Body of pancreas (tissue), 4 donors: Measurements from ENCODE around the gene ITPKC. TPM values are rescaled to one million over a fixed set of nuclear protein-coding genes. Genes with fewer than 3 reads are reported as not detected.

Experiments
- ATAC-seq: fragments of 150-250 bp; one replicate; pipeline ENCODE4 v1.9.1; 2016
- DNase-seq, 4 donors: peaks; one replicate each; pipeline ENCODE4 v3.0.0-alpha.2; 2019
- H3K27ac ChIP-seq, 4 donors: fragments of 200-600 bp; sonication (generic); 1 replicate in 3 of 4; 2 replicates in 1 of 4; pipeline versions ENCODE4 v1.5.1 to v1.6.1; 2016 to 2019; ENCODE audit warnings: mild to moderate bottlenecking in 1 of 4, mixed read lengths in 1 of 4, moderate library complexity in 1 of 4
- H3K27me3 ChIP-seq, 2 donors: fragments of 200-600 bp; sonication (generic); one replicate each; pipeline ENCODE4 v1.6.0; 2016; ENCODE audit warnings: mild to moderate bottlenecking in 1 of 2
- H3K36me3 ChIP-seq, 2 donors: fragments of 200-600 bp; sonication (generic); replicated peaks in 1 of 2; 2 replicates each; pipeline ENCODE4 v1.5.1; 2016; ENCODE audit warnings: low read depth in 2 of 2; ENCODE audit not compliant: insufficient read depth in 1 of 2
- H3K4me1 ChIP-seq: fragments of 200-600 bp; sonication (generic); one replicate; pipeline ENCODE4 v1.6.0; 2016
- H3K4me3 ChIP-seq, 2 donors: fragments of 200-600 bp; sonication (generic); 1 replicate in 1 of 2; 2 replicates in 1 of 2; pipeline ENCODE4 v1.5.1; 2016 to 2019
- H3K9me3 ChIP-seq, 3 donors: fragments of 200-600 bp; sonication (generic); 1 replicate in 2 of 3; 2 replicates in 1 of 3; pipeline ENCODE4 v1.5.1; 2016
- POLR2A ChIP-seq, 3 donors: fragments of 450-650 bp; IDR thresholded peaks; one replicate each; pipeline ENCODE4 v1.6.1; 2016; ENCODE audit warnings: antibody characterized with exemption in 3 of 3, mild to moderate bottlenecking in 2 of 3
- WGBS, 2 donors: methylation state at CpG; one replicate each; pipeline ENCODE4 v1.1.5; 2017; 5-methylcytosine and 5-hydroxymethylcytosine counted together
- intact Hi-C: fragments of 100-400 bp; cut with DNase I; formaldehyde crosslinking; loops from one replicate; pipeline ENCODE4 v1.15.1; 2023
- total RNA-seq, 2 donors: library from RNA; depleted of rRNA; stranded (reverse); fragments of >200 nt; gene quantifications; one replicate each; pipeline ENCODE4 v1.1.0, GENCODE V29; 2016
- TF ChIP-seq, protein P1 (sequence below), 7 experiments: fragments of 450-650 bp in 4 of 7; fragments of 200-600 bp in 3 of 7; sonication (generic) in 3 of 7; IDR thresholded peaks; one replicate each; pipeline ENCODE4 v1.5.1; 2016 to 2019; ENCODE audit warnings: antibody characterized with exemption in 7 of 7

The ITPKC gene
- 10 to 100 TPM; 14.0 to 27.7 TPM for total RNA-seq

DNA sequence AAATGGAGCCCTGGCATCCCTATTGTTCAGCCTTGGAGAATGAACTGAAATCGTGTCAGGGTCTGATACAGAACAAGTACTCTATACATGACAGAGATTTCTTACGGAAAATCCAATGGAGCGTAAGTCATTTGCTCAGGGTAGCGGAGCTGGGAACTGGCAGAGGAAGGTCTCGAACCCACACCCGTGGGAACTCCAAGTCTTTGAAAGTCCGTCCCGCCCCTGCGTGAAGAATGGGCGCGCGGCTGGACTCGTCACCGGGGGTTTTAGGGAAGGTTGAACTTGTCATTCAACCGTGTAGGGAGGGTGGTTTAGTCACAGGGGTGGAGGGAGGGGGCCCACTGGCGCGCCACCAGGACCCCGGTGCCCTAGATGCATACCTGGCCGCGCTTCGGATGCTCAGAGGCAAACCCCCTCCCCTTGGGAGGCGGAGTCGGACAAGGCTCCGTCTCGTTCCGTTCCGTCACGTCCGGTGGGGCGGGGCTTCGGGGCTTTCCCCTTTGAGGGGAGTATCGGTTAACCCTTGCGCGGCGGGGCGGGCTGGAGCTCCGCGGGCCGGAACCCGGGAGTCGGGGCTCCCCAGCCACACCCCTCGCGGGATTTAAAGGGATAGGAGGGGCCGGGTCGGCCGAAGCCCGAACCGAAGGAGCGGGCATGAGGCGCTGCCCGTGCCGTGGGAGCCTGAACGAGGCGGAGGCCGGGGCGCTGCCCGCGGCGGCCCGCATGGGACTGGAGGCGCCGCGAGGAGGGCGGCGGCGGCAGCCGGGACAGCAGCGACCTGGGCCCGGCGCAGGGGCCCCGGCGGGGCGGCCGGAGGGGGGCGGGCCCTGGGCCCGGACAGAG is at the start of gene ITPKC, which contains the start of gene COQ8B:
ITPKC (plus strand) TSS at position 631 of the 843 bp plus-strand sequence; CDS start at position 655, 24 bp downstream.
COQ8B (minus strand) TSS at position 405 of the 843 bp plus-strand sequence. CDS start 2,254 bp downstream, outside the sequence.
- Histone ChIP-seq H3K27ac (peak within 1 kb of the TSS; percentile 93 to 99 (median 98)), H3K36me3 (peaks cover 0 to 2% of the 10 kb centered on the region in 2 donors), H3K9me3 (no peaks in the 10 kb centered on the region), H3K27me3 (no peaks in the 10 kb centered on the region), H3K4me3 (peak within 1 kb of the TSS; percentile 36 to 83), H3K4me1 (peaks cover 48% of the 10 kb centered on the region)
- intact Hi-C loops = no loop called here
- ATAC-seq = peak; percentile 76
- peak; percentile 77 to 87 (median 83) for TF ChIP-seq POLR2A (IDR thresholded peaks at IDR 0.05)
- TF ChIP-seq, protein P1, sequence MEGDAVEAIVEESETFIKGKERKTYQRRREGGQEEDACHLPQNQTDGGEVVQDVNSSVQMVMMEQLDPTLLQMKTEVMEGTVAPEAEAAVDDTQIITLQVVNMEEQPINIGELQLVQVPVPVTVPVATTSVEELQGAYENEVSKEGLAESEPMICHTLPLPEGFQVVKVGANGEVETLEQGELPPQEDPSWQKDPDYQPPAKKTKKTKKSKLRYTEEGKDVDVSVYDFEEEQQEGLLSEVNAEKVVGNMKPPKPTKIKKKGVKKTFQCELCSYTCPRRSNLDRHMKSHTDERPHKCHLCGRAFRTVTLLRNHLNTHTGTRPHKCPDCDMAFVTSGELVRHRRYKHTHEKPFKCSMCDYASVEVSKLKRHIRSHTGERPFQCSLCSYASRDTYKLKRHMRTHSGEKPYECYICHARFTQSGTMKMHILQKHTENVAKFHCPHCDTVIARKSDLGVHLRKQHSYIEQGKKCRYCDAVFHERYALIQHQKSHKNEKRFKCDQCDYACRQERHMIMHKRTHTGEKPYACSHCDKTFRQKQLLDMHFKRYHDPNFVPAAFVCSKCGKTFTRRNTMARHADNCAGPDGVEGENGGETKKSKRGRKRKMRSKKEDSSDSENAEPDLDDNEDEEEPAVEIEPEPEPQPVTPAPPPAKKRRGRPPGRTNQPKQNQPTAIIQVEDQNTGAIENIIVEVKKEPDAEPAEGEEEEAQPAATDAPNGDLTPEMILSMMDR (IDR thresholded peaks at IDR 0.05) = peak in 3 of 7 experiments; percentile 19 to 50 (median 44)
- DNase-seq = peak; percentile 99 to 100 (median 99)
- 1 to 2% methylated on average over 28 to 74 of the region's 76 CpGs for WGBS, 2 donors

DNA sequence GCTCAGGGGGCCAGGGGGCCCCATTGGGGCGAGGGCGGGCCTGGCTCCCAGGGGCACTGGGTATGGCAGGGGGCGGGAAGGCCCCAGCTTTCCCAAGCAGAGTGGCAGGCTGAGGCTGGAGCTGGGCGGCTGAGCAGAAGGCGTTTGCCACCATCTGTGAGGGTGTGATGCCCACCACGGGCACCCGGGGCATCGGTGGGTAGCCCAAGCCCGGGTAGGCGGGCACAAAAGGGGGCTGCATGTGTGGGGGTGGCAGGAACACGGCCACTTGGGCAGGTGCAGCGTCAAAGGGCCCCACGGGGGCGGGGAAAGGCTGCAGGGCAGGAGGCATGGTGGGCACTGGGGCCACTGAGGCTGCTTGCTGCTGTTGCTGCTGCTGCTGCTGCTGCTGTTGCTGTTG is 49.3 kb upstream of the ITPKC start:
- no peak for ATAC-seq
- no peaks in the 10 kb centered on the region for H3K9me3 ChIP-seq
- no peak overlapping the region for H3K4me3 ChIP-seq
- H3K27ac ChIP-seq = no peak overlapping the region
- no peak for DNase-seq
- TF ChIP-seq POLR2A (IDR thresholded peaks at IDR 0.05) = no peak
- TF ChIP-seq, protein P1 (IDR thresholded peaks at IDR 0.05) = no peak
- no peaks in the 10 kb centered on the region for H3K27me3 ChIP-seq
- H3K4me1 ChIP-seq = peaks cover 12% of the 10 kb centered on the region
- 90 to 91% methylated on average over 11 to 12 of the region's 14 CpGs for WGBS, 2 donors
- intact Hi-C loops = no loop called here
- H3K36me3 ChIP-seq = peaks cover 0 to 7% of the 10 kb centered on the region in 2 donors

DNA sequence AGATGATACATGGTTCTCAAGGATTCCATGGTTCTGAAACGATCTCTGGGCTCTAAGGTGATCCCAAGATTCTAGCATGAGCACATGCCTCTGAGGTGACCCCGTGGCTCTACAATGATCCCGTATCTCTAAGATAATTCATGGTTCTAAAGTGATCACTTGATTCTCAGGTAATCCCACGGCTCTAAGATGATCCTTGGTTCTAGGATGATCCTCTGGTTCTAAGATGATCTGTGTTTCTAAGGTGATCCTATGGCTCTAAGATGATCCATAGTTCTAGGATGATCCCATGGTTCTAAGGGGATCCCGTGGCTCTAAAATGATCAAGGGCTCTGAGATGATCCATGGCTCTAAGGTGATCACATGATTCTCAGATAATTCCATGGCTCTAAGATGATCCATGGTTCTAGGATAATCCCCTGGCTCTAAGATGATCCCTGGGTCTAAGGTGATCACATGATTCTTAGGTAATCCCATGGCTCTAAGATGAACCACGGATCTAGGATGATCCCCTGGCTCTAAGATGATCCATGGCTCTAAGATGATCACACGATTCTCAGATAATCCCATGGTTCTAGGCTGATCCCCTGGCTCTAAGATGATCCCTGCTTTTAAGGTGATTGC is 47.8 kb upstream of the ITPKC start:
- WGBS, 2 donors = 81% methylated on average over 6 to 7 of the region's 7 CpGs
- H3K27ac ChIP-seq = no peak overlapping the region
- intact Hi-C loops = no loop called here
- H3K4me1 ChIP-seq = no peaks in the 10 kb centered on the region
- DNase-seq (no peak), ATAC-seq (no peak)
- TF ChIP-seq POLR2A (IDR thresholded peaks at IDR 0.05) = no peak
- TF ChIP-seq, protein P1 (IDR thresholded peaks at IDR 0.05) = no peak
- H3K27me3 ChIP-seq = no peaks in the 10 kb centered on the region
- H3K9me3 ChIP-seq = no peaks in the 10 kb centered on the region
- no peak overlapping the region for H3K4me3 ChIP-seq
- peaks cover 0 to 7% of the 10 kb centered on the region in 2 donors for H3K36me3 ChIP-seq

DNA sequence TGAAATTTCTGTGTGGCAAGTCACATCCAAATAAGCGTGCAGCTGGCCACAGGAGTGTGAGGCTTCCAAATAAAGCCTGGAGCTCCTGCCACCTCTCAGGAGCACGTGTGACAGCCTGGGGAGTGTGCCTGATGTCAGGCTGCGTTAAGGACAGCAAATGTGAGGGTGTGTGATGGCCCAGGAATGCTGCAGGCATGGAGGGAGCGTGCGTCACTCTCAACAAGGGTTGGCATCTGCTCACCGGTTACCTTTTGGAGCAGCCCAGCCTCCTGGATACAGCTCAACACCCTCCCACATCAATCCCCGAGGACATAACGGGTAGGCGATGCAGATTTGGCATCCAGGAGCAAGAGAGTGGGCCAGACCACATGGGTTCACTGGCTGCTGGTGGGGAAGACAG is 45.5 kb upstream of the ITPKC start:
- Histone ChIP-seq H3K4me1 (no peaks in the 10 kb centered on the region), H3K27ac (no peak overlapping the region), H3K4me3 (no peak overlapping the region), H3K36me3 (peaks cover 0 to 7% of the 10 kb centered on the region in 2 donors), H3K9me3 (no peaks in the 10 kb centered on the region), H3K27me3 (no peaks in the 10 kb centered on the region)
- TF ChIP-seq, protein P1 (IDR thresholded peaks at IDR 0.05) = no peak
- no peak for TF ChIP-seq POLR2A (IDR thresholded peaks at IDR 0.05)
- ATAC-seq (no peak), DNase-seq (no peak)
- intact Hi-C loops = no loop called here
- 82 to 84% methylated on average over 9 of the region's 9 CpGs for WGBS, 2 donors
